ENCODE data around the gene CLSTN2. TPM values are rescaled to one million over a fixed set of nuclear protein-coding genes. Genes with fewer than 3 reads are reported as not detected.

Gene CLSTN2
- total and polyA plus RNA-seq, 8 donors, result 0.31 to 1.1 (median 0.61) TPM

GRCh38 chr3:140446734-140447133, 511.7 kb downstream of the CLSTN2 start:
- no peak overlapping the region for H3K4me3 ChIP-seq
- no peaks in the 10 kb centered on the region for H3K27me3 ChIP-seq
- no peak overlapping the region for H3K27ac ChIP-seq
- TF ChIP-seq CTCF (IDR thresholded peaks at IDR 0.05), result no peak
- intact Hi-C loops (cut with DNase I), result no loop called here
- H3K9me3 ChIP-seq, result no peaks in the 10 kb centered on the region
- no peak for ATAC-seq
- DNase-seq, result no peak
- no peaks in the 10 kb centered on the region for H3K4me1 ChIP-seq
- no peaks in the 10 kb centered on the region for H3K36me3 ChIP-seq

- no peak overlapping the region for H3K4me3 ChIP-seq
- no peak for TF ChIP-seq CTCF (IDR thresholded peaks at IDR 0.05)
- no peak overlapping the region for H3K27ac ChIP-seq
- DNase-seq (no peak), ATAC-seq (no peak)
- H3K9me3 ChIP-seq, result no peaks in the 10 kb centered on the region
- no peaks in the 10 kb centered on the region for H3K27me3 ChIP-seq
- intact Hi-C loops (cut with DNase I), result no loop called here
- no peaks in the 10 kb centered on the region for H3K4me1 ChIP-seq
- no peaks in the 10 kb centered on the region for H3K36me3 ChIP-seq
Observed at GRCh38 chr3:140447136-140447535, 512.2 kb downstream of the CLSTN2 start.

- no peaks in the 10 kb centered on the region for H3K4me1 ChIP-seq
- H3K36me3 ChIP-seq, result no peaks in the 10 kb centered on the region
- no peaks in the 10 kb centered on the region for H3K27me3 ChIP-seq
- intact Hi-C loops (cut with DNase I), result no loop called here
- H3K27ac ChIP-seq, result no peak overlapping the region
- no peak for ATAC-seq
- TF ChIP-seq CTCF (IDR thresholded peaks at IDR 0.05), result no peak
- H3K4me3 ChIP-seq, result no peak overlapping the region
- DNase-seq, result no peak
- H3K9me3 ChIP-seq, result no peaks in the 10 kb centered on the region
Observed at GRCh38 chr3:140448001-140448400, 513.0 kb downstream of the CLSTN2 start.

GRCh38 chr3:140449413-140450256, 514.6 kb downstream of the CLSTN2 start:
- no peak for ATAC-seq

More at GRCh38 chr3:140449413-140450256, 514.6 kb downstream of the CLSTN2 start:
- Histone ChIP-seq H3K4me3 (no peak overlapping the region), H3K9me3 (no peaks in the 10 kb centered on the region), H3K27me3 (no peaks in the 10 kb centered on the region), H3K4me1 (no peaks in the 10 kb centered on the region), H3K36me3 (no peaks in the 10 kb centered on the region), H3K27ac (no peak overlapping the region)
- intact Hi-C loops (cut with DNase I), result no loop called here
- DNase-seq, result no peak
- TF ChIP-seq CTCF (IDR thresholded peaks at IDR 0.05), result no peak
